Panc1 (cell line): ENCODE data around the gene SMIM11. TPM values are rescaled to one million over a fixed set of nuclear protein-coding genes. Genes with fewer than 3 reads are reported as not detected.

Experiments used
- total RNA-seq: library from RNA; stranded (reverse); gene quantifications from one replicate; pipeline ENCODE4 v1.2.1, GENCODE V29; 2021; ENCODE audit not compliant: unreplicated experiment

SMIM11 gene
- total RNA-seq, 1 experiment from 2014 or later, result 17.1 TPM

Other genes starting within 250 kb of the SMIM11 start
- gene KCNE2, start 11.5 kb upstream of the SMIM11 start, total RNA-seq, result not detected
- gene SMIM34, start 48.4 kb downstream of the SMIM11 start, total RNA-seq, result not detected
- not detected for gene KCNE1, start 136.7 kb downstream of the SMIM11 start, total RNA-seq
- gene RCAN1, start 239.6 kb downstream of the SMIM11 start, total RNA-seq, result 13.5 TPM